Esophagus squamous epithelium (tissue), 4 donors: Measurements from ENCODE around the gene TNRC6B.

ENCODE experiments used
- CTCF ChIP-seq, 6 experiments: fragments of 450-650 bp in 4 of 6; fragments of 200-600 bp in 2 of 6; sonication (generic) in 2 of 6; IDR thresholded peaks; one replicate each; pipeline ENCODE4 v1.5.1; 2016 to 2019; ENCODE audit warnings: antibody characterized with exemption in 6 of 6, mild to moderate bottlenecking in 4 of 6, moderate library complexity in 4 of 6
- POLR2A ChIP-seq, 4 donors: fragments of 450-650 bp; IDR thresholded peaks; one replicate each; pipeline ENCODE4 v1.6.1; 2017; ENCODE audit warnings: antibody characterized with exemption in 4 of 4, mild to moderate bottlenecking in 4 of 4, moderate library complexity in 3 of 4

- peak in 1 of 6 experiments; percentile 4 for TF ChIP-seq CTCF (IDR thresholded peaks at IDR 0.05)
- no peak for TF ChIP-seq POLR2A (IDR thresholded peaks at IDR 0.05)
Observed at GRCh38 chr22:40221055-40221414, 43.3 kb downstream of the TNRC6B start.
